Measurements from ENCODE around the gene LGI1. TPM values are rescaled to one million over a fixed set of nuclear protein-coding genes. Genes with fewer than 3 reads are reported as not detected.

Gene LGI1
- total and polyA plus RNA-seq, 2 experiments from 2014 or later = not detected

DNA sequence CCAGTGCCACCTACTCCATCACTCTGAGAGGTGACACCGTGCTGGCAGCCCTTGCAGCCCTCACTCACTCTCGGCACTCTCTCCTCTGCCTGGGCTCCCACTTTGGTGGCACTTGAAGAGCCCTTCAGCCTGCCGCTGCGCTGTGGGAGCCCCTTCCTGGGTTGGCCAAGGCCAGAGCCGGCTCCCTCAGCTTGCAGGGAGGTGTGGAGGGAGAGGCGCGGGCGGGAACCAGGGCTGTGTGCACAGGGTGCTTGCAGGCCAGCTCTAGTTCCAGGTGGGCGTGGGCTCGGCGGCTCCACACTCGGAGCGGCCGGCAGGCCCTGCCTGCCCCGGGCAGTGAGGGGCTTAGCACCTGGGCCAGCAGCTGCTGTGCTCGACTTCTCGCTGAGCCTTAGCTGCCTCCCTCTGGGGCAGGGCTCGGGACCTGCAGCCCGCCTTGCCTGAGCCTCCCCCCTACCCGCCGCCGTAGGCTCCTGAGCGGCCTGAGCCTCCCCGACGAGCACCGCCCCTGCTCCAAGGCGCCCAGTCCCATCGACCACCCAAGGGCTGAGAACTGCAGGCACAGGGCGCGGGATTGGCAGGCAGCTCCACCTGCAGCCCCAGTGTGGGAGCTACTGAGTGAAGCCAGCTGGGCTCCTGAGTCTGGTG is 87.4 kb downstream of the LGI1 start:
- in situ Hi-C loops (cut with MboI) = no loop called here
- 70 to 73% methylated on average over 23 to 27 of the region's 30 CpGs for WGBS, 2 experiments (ENCODE audit: low coverage in 1 of 2, low lambda C conversion rate in 2 of 2, missing lambda C conversion rate in 2 of 2)

More for the DNA sequence above, 87.4 kb downstream of the LGI1 start:
- H3K9me3 ChIP-seq (ENCODE audit: low read depth) = no peaks in the 10 kb centered on the region
- no peak overlapping the region for H3K4me2 ChIP-seq (ENCODE audit: unreplicated experiment)
- H3K4me3 ChIP-seq = no peak overlapping the region
- TF ChIP-seq EZH2phosphoT487 (IDR thresholded peaks at IDR 0.05; ENCODE audit: insufficient read depth, low read depth) = no peak
- TF ChIP-seq EZH2 (IDR thresholded peaks at IDR 0.05; ENCODE audit: insufficient read depth, poor library complexity, severe bottlenecking) = no peak
- no peak overlapping the region for H3K9ac ChIP-seq
- H3K36me3 ChIP-seq (ENCODE audit: low read depth) = no peaks in the 10 kb centered on the region
- no peaks in the 10 kb centered on the region for H3F3A ChIP-seq (ENCODE audit: insufficient read depth)
- H4K20me1 ChIP-seq (ENCODE audit: insufficient read depth) = no peaks in the 10 kb centered on the region
- H3K79me2 ChIP-seq (ENCODE audit: insufficient read depth) = no peaks in the 10 kb centered on the region
- DNase-seq = no peak
- no peak overlapping the region for H2AFZ ChIP-seq
- peaks cover 15% of the 10 kb centered on the region for H3K27me3 ChIP-seq (replicated peaks; ENCODE audit: insufficient read depth)
- no peaks in the 10 kb centered on the region for H3K9me2 ChIP-seq (ENCODE audit: insufficient read depth)
- no peak overlapping the region for H3K27ac ChIP-seq
- no peaks in the 10 kb centered on the region for H3K4me1 ChIP-seq (ENCODE audit: insufficient read depth)

Other genes with a start within 250 kb of the LGI1 start
- not detected in 2 replicates for gene FFAR4, start 191.3 kb upstream of the LGI1 start, total RNA-seq (2014; rRNA removed; shearing (Covaris generic))
- gene FFAR4, start 191.3 kb upstream of the LGI1 start, polyA plus RNA-seq (2016; fragmentation: Nextera tagmentation; extraction: Ambion mirVana) = not detected in 2 replicates
- gene RBP4, start 156.7 kb upstream of the LGI1 start, total RNA-seq (2014; rRNA removed; shearing (Covaris generic)) = 1.1 TPM in 1 of 2 replicates, not detected in the other
- 0.46 and 0.90 TPM in 2 replicates for gene RBP4, start 156.7 kb upstream of the LGI1 start, polyA plus RNA-seq (2016; fragmentation: Nextera tagmentation; extraction: Ambion mirVana)
- gene PDE6C, start 145.4 kb upstream of the LGI1 start, total RNA-seq (2014; rRNA removed; shearing (Covaris generic)) = not detected in 2 replicates
- gene PDE6C, start 145.4 kb upstream of the LGI1 start, polyA plus RNA-seq (2016; fragmentation: Nextera tagmentation; extraction: Ambion mirVana) = 0.08 TPM in 1 of 2 replicates, not detected in the other
- 7.6 and 17.1 TPM in 2 replicates for gene FRA10AC1, start 55.3 kb upstream of the LGI1 start, total RNA-seq (2014; rRNA removed; shearing (Covaris generic))
- 14.8 and 17.0 TPM in 2 replicates for gene FRA10AC1, start 55.3 kb upstream of the LGI1 start, polyA plus RNA-seq (2016; fragmentation: Nextera tagmentation; extraction: Ambion mirVana)
- gene SLC35G1, start 136.0 kb downstream of the LGI1 start, total RNA-seq (2014; rRNA removed; shearing (Covaris generic)) = 3.8 and 6.2 TPM in 2 replicates
- 5.3 and 5.9 TPM in 2 replicates for gene SLC35G1, start 136.0 kb downstream of the LGI1 start, polyA plus RNA-seq (2016; fragmentation: Nextera tagmentation; extraction: Ambion mirVana)
- gene PLCE1, start 236.0 kb downstream of the LGI1 start, total RNA-seq (2014; rRNA removed; shearing (Covaris generic)) = 2.9 and 6.2 TPM in 2 replicates
- 3.7 TPM in 2 replicates for gene PLCE1, start 236.0 kb downstream of the LGI1 start, polyA plus RNA-seq (2016; fragmentation: Nextera tagmentation; extraction: Ambion mirVana)